ENCODE measurements around the gene PGBD1. TPM values are rescaled to one million over a fixed set of nuclear protein-coding genes. Genes with fewer than 3 reads are reported as not detected.

The PGBD1 gene
- total and polyA plus RNA-seq, 2 donors (not counting 1 experiment from before 2014, with no cell fraction given), result 0.55 to 2.4 TPM

DNA sequence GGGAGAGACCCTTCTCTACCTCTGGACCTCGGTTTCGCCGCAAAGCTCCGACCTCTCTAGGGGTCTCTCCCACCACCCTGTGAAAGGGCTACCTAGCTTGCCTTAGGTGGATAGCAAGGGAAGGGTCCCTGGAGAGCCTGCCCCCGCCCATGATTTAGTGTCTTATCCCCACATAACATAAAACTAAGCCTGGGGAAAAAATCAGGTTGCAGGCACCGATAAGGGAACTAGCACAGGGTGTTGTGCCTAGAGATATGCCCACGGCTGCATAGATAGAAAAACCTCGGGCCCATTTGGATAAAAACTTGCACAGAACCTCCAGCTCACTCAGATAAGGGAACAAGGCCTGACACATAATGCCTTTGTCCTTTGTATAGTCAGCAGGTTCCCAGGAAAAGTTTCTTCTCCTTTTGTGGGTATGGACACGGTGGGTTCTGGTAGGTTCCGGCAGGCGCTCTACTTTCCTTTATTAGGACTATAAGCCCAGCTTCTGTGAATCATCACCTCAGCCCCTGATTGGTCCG lies 53.7 kb downstream of the PGBD1 start:
- H3K27ac Mint-ChIP-seq, result no peak overlapping the region
- Histone ChIP-seq H3K36me3 (replicated peaks in 1 of 2; ENCODE audit: control extremely low read depth in 1 of 2, control insufficient read depth in 1 of 2, extremely low read depth in 1 of 2, insufficient read depth in 2 of 2, low read length in 1 of 2) (no peaks in the 10 kb centered on the region), H3K4me1 (ENCODE audit: control insufficient read depth in 2 of 2, insufficient read depth in 2 of 2, low read length in 2 of 2) (peaks cover 11 to 18% of the 10 kb centered on the region in 2 donors), H3K4me2 (replicated peaks; ENCODE audit: low read depth, low read length, poor library complexity, severe bottlenecking) (peak overlapping the region; percentile 86), H4K20me1 (ENCODE audit: control insufficient read depth, insufficient read depth, low read length, poor library complexity, severe bottlenecking) (no peaks in the 10 kb centered on the region), H3K27me3 (replicated peaks in 1 of 4; ENCODE audit: control extremely low read depth in 1 of 4, control insufficient read depth in 3 of 4, insufficient read depth in 4 of 4, low read length in 3 of 4) (no peaks in the 10 kb centered on the region), H2AFZ (ENCODE audit: insufficient read depth, low read depth, low read length, poor library complexity, severe bottlenecking) (peak overlapping the region; percentile 83), H3K9me3 (ENCODE audit: control extremely low read depth in 1 of 3, control insufficient read depth in 2 of 3, insufficient read depth in 1 of 3, low read length in 2 of 3) (peaks cover 0 to 3% (median 0%) of the 10 kb centered on the region in 3 donors), H3K4me3 (ENCODE audit: control extremely low read depth in 1 of 5, extremely low read depth in 1 of 5, insufficient read depth in 1 of 5, low read depth in 2 of 5, low read length in 4 of 5) (peak overlapping the region in 4 of 5 experiments; percentile 72 to 98 (median 90)), H3K79me2 (ENCODE audit: control insufficient read depth, insufficient read depth, low read length) (no peaks in the 10 kb centered on the region), H3K9ac (ENCODE audit: low read length) (peak overlapping the region; percentile 99), H3K27ac (ENCODE audit: low read length in 2 of 2) (peak overlapping the region; percentile 95 to 96)
- H3K27me3 Mint-ChIP-seq, result no peaks in the 10 kb centered on the region
- WGBS (ENCODE audit: insufficient coverage), result 13% methylated on average over 3 of the region's 12 CpGs
- ChIA-PET CTCF (interaction anchor here (0.6 to 1.9 kb wide), 5 partner anchors 13 to 199 kb away, joined by 3 to 6 read pairs (median 4); no protein-coding TSS in a partner anchor), POLR2A (interaction anchor here (0.7 to 0.9 kb wide), 3 partner anchors 15 to 230 kb away, joined by 3 to 4 read pairs (median 3); partner anchors contain the start of gene ZKSCAN3)
- H3K9me3 Mint-ChIP-seq (ENCODE audit: insufficient read depth), result peaks cover 6% of the 10 kb centered on the region
- DNase-seq, result no peak
- TF ChIP-seq CTCF (IDR thresholded peaks at IDR 0.05), result no peak
- H3K4me1 Mint-ChIP-seq, result no peaks in the 10 kb centered on the region
- ATAC-seq (ENCODE audit: low read depth), result peak; percentile 2
- intact Hi-C loops (cut with micrococcal nuclease), result loop anchor here (1.0 to 5.0 kb wide), 5 partner anchors 53 to 438 kb away; partner anchors contain the start of genes PGBD1 and ZSCAN26
- no peak overlapping the region for H3K4me3 Mint-ChIP-seq

DNA sequence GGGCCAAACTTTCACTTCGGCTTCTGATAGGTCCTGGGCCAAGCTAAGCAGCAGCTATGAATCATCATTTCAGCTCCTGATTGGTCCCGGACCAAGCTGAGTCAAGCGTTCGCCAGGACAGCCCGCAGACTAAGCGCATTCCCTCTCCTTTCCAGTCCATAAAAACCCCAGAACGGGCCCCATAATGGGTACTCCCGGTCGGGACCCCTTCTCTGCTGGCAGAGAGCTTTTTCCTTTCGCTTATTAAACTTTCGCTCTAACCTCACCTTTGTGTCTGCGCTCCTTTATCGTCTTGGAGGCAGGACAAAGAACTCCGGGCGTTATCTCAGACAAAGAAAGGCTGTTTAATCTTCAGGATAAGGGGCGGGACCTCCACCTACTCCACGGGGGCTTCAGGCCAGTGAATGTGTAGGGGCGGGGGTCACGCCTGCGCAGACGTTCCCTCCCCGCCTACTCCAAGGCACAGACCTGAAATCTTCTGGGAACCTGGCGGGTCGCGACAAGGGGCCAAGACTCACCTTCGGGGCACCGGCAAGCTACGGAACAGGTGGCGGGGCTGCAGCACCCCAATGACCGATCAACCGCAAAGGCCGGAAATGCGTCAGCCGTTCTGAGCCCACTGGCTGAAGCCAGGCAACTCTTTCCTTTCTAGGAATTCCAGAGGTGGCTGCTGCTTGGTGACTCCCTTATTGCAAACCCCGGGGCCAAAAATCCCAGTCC lies 54.4 kb downstream of the PGBD1 start, which contains the start of gene ZSCAN31:
TSS of gene ZSCAN31 (minus strand) at position 585 of the 720 bp plus-strand sequence. CDS start 6,465 bp downstream, outside the sequence.
- Histone ChIP-seq H3K9me3 (ENCODE audit: control extremely low read depth in 1 of 3, control insufficient read depth in 2 of 3, insufficient read depth in 1 of 3, low read length in 2 of 3) (peaks cover 0 to 9% (median 0%) of the 10 kb centered on the region in 3 donors), H3K27ac (ENCODE audit: low read length in 2 of 2) (peak within 1 kb of the TSS; percentile 95 to 96), H2AFZ (ENCODE audit: insufficient read depth, low read depth, low read length, poor library complexity, severe bottlenecking) (peak within 1 kb of the TSS; percentile 83), H3K9ac (ENCODE audit: low read length) (peak within 1 kb of the TSS; percentile 99), H4K20me1 (ENCODE audit: control insufficient read depth, insufficient read depth, low read length, poor library complexity, severe bottlenecking) (no peaks in the 10 kb centered on the region), H3K27me3 (replicated peaks in 1 of 4; ENCODE audit: control extremely low read depth in 1 of 4, control insufficient read depth in 3 of 4, insufficient read depth in 4 of 4, low read length in 3 of 4) (no peaks in the 10 kb centered on the region), H3K79me2 (ENCODE audit: control insufficient read depth, insufficient read depth, low read length) (no peaks in the 10 kb centered on the region), H3K4me2 (replicated peaks; ENCODE audit: low read depth, low read length, poor library complexity, severe bottlenecking) (peak within 1 kb of the TSS; percentile 86), H3K4me1 (ENCODE audit: control insufficient read depth in 2 of 2, insufficient read depth in 2 of 2, low read length in 2 of 2) (peaks cover 11 to 18% of the 10 kb centered on the region in 2 donors), H3K4me3 (ENCODE audit: control extremely low read depth in 1 of 5, extremely low read depth in 1 of 5, insufficient read depth in 1 of 5, low read depth in 2 of 5, low read length in 4 of 5) (peak within 1 kb of the TSS; percentile 72 to 98 (median 86)), H3K36me3 (replicated peaks in 1 of 2; ENCODE audit: control extremely low read depth in 1 of 2, control insufficient read depth in 1 of 2, extremely low read depth in 1 of 2, insufficient read depth in 2 of 2, low read length in 1 of 2) (no peaks in the 10 kb centered on the region)
- intact Hi-C loops (cut with micrococcal nuclease), result loop anchor here (1.0 to 5.0 kb wide), 8 partner anchors 14 to 438 kb away; partner anchors contain the start of genes PGBD1, ZKSCAN3, ZNF165 and ZSCAN26
- DNase-seq, result peak; percentile 89
- Mint-ChIP-seq H3K27ac (no peak within 1 kb of the TSS), H3K4me3 (no peak within 1 kb of the TSS), H3K4me1 (no peaks in the 10 kb centered on the region), H3K27me3 (no peaks in the 10 kb centered on the region), H3K9me3 (ENCODE audit: insufficient read depth) (peaks cover 9% of the 10 kb centered on the region)
- under 1% methylated on average over 32 of the region's 35 CpGs for WGBS (ENCODE audit: insufficient coverage)
- peak; percentile 87 for ATAC-seq (ENCODE audit: low read depth)
- CTCF ChIA-PET, result interaction anchor here (0.6 to 1.9 kb wide), 6 partner anchors 13 to 199 kb away, joined by 3 to 6 read pairs (median 4); partner anchors contain the start of gene ZSCAN26
- POLR2A ChIA-PET, result interaction anchor here (0.5 to 1.1 kb wide), 10 partner anchors 14 to 1785 kb away, joined by 3 to 4 read pairs (median 3); partner anchors contain the start of genes ZKSCAN3 and ZSCAN26
- TF ChIP-seq CTCF (IDR thresholded peaks at IDR 0.05) (no peak), EZH2 (IDR thresholded peaks at IDR 0.05; ENCODE audit: borderline replicate concordance, insufficient read depth, low read depth, low read length, poor library complexity, severe bottlenecking) (no peak)

Measured in B cell (primary cell).